Measurements from ENCODE around the gene ATP8A2.

ATP8A2 gene

DNA sequence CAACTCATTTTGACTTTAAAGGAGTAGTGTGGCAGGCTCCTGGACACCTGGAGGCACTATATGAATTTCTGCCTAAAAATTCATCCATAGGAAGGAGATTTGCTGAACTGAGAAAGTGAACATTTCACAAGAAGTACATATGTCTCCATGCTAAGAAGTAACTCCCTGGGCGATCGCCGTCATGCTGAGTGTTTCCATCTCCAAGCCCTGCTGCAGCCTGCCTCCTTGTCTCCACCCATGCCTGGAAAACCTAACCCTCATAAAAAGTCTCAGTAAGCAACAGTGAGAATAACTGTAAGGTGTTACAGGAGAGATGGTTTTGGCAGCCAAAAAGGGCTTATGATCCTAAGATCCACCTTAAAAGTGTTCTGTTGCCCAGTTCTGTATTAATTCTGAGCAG lies 428.7 kb downstream of the ATP8A2 start:
- Histone ChIP-seq H3K4me1 (ENCODE audit: insufficient read depth, poor library complexity, severe bottlenecking) (no peaks in the 10 kb centered on the region), H3K36me3 (ENCODE audit: low read depth) (no peaks in the 10 kb centered on the region), H3K27ac (ENCODE audit: poor library complexity, severe bottlenecking) (no peak overlapping the region), H3K27me3 (ENCODE audit: insufficient read depth, poor library complexity, severe bottlenecking) (no peaks in the 10 kb centered on the region), H3K4me3 (ENCODE audit: severe bottlenecking) (no peak overlapping the region), H3K9me3 (ENCODE audit: severe bottlenecking) (no peaks in the 10 kb centered on the region)
- TF ChIP-seq, protein P1, sequence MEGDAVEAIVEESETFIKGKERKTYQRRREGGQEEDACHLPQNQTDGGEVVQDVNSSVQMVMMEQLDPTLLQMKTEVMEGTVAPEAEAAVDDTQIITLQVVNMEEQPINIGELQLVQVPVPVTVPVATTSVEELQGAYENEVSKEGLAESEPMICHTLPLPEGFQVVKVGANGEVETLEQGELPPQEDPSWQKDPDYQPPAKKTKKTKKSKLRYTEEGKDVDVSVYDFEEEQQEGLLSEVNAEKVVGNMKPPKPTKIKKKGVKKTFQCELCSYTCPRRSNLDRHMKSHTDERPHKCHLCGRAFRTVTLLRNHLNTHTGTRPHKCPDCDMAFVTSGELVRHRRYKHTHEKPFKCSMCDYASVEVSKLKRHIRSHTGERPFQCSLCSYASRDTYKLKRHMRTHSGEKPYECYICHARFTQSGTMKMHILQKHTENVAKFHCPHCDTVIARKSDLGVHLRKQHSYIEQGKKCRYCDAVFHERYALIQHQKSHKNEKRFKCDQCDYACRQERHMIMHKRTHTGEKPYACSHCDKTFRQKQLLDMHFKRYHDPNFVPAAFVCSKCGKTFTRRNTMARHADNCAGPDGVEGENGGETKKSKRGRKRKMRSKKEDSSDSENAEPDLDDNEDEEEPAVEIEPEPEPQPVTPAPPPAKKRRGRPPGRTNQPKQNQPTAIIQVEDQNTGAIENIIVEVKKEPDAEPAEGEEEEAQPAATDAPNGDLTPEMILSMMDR (IDR thresholded peaks at IDR 0.05; ENCODE audit: poor library complexity, severe bottlenecking) = no peak
- DNase-seq (ENCODE audit: low spot score) (no peak), ATAC-seq (ENCODE audit: low read depth) (no peak)

DNA sequence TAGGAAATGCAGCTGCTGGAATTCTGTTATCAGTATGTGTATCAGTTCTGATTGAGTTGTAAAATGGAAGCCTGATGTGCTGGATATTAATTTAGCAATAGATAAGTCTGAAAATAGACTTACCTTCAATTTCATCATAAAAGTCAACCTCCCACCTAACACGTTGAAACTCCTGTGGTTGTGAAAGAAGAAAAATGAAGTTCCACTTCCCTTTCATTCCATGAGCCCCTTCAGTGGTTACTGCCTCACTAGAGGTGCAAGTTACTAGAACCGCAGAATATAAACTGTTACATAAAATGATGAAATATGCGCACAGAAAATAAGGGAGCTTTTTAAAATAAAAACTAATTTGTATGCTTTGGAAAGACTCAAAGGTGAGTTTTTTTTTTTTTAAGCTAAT lies 430.8 kb downstream of the ATP8A2 start:
- Histone ChIP-seq H3K4me3 (ENCODE audit: severe bottlenecking) (no peak overlapping the region), H3K36me3 (ENCODE audit: low read depth) (no peaks in the 10 kb centered on the region), H3K4me1 (ENCODE audit: insufficient read depth, poor library complexity, severe bottlenecking) (no peaks in the 10 kb centered on the region), H3K27me3 (ENCODE audit: insufficient read depth, poor library complexity, severe bottlenecking) (no peaks in the 10 kb centered on the region), H3K9me3 (ENCODE audit: severe bottlenecking) (no peaks in the 10 kb centered on the region), H3K27ac (ENCODE audit: poor library complexity, severe bottlenecking) (no peak overlapping the region)
- no peak for ATAC-seq (ENCODE audit: low read depth)
- no peak for DNase-seq (ENCODE audit: low spot score)
- TF ChIP-seq, protein P1 (IDR thresholded peaks at IDR 0.05; ENCODE audit: poor library complexity, severe bottlenecking) = no peak

DNA sequence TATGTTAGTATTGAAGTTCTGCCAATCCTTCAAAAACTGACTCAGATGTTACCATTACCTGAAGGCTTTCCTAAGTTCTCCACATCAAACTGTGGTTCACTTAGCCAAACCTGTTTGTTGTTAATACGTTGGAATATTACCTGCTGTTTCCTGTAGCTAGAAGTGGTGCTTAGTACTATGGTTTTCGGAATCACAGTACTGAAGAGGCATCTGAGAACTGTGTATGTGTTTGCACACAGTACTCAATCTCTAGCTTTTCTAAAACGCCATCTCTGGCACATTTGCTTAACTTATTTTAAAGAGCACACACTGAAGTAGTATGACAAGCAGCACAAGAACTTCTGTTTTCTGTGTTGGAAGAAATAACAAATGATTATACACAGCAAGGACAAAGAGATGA lies 431.9 kb downstream of the ATP8A2 start:
- Histone ChIP-seq H3K4me1 (ENCODE audit: insufficient read depth, poor library complexity, severe bottlenecking) (no peaks in the 10 kb centered on the region), H3K4me3 (ENCODE audit: severe bottlenecking) (no peak overlapping the region), H3K36me3 (ENCODE audit: low read depth) (no peaks in the 10 kb centered on the region), H3K9me3 (ENCODE audit: severe bottlenecking) (no peaks in the 10 kb centered on the region), H3K27ac (ENCODE audit: poor library complexity, severe bottlenecking) (no peak overlapping the region), H3K27me3 (ENCODE audit: insufficient read depth, poor library complexity, severe bottlenecking) (no peaks in the 10 kb centered on the region)
- TF ChIP-seq, protein P1 (IDR thresholded peaks at IDR 0.05; ENCODE audit: poor library complexity, severe bottlenecking) = no peak
- ATAC-seq (ENCODE audit: low read depth) (no peak), DNase-seq (ENCODE audit: low spot score) (no peak)

DNA sequence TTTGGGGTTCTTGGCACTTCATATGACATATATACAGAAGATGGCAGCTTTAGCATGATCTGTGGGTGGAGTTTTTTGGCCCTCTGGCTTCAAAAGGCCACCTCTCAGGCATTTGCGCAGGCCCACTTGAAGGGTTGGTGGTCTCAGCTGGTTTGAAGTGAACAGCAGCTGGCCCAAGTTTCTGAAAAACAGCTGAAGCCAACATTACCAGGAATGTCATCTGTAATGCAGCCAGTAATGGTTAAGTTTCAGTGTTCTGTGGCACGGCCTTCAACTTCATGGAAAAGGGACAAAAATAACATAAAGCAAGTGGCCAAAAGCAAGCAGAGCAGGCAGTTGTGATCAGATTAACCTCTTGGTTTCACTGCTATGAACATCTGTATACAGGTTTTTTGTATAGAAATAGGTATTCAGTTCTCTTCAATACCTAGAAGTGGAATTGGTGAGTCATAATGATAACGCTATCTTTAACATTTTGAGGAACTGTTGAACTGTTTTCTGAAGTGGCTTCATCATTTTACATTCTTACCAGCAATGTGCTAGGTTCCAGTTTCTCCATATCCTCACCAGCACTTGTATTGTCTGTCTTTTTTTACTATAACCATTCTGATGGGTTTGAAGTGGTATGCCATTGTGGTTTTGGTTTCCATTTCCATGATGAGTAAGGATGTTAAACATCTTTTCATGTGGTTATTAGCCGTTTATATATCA lies 434.6 kb downstream of the ATP8A2 start:
- DNase-seq (ENCODE audit: low spot score) (no peak), ATAC-seq (ENCODE audit: low read depth) (no peak)
- TF ChIP-seq, protein P1 (IDR thresholded peaks at IDR 0.05; ENCODE audit: poor library complexity, severe bottlenecking) = no peak
- H3K4me1 ChIP-seq (ENCODE audit: insufficient read depth, poor library complexity, severe bottlenecking) = no peaks in the 10 kb centered on the region
- H3K9me3 ChIP-seq (ENCODE audit: severe bottlenecking) = no peaks in the 10 kb centered on the region
- no peak overlapping the region for H3K27ac ChIP-seq (ENCODE audit: poor library complexity, severe bottlenecking)
- H3K27me3 ChIP-seq (ENCODE audit: insufficient read depth, poor library complexity, severe bottlenecking) = no peaks in the 10 kb centered on the region
- no peak overlapping the region for H3K4me3 ChIP-seq (ENCODE audit: severe bottlenecking)
- no peaks in the 10 kb centered on the region for H3K36me3 ChIP-seq (ENCODE audit: low read depth)

DNA sequence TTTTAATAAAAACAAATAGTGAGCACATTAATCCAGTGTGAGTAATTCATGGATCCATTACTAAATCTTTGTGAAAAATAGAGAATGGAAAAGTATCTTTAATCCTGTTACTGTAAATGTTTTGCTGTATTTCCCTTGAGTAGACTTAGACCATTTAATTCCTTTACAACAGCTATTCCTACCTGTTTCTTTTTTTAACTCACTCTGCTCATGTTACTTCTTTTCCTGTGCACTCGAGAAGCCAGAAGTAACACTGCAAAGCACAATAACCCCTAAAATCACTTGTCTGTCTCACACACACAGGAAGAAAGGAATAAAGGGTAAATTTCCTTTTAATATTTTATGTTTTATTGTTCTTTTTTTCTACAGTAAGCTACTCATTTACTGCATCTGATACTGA lies 435.8 kb downstream of the ATP8A2 start:
- TF ChIP-seq, protein P1 (IDR thresholded peaks at IDR 0.05; ENCODE audit: poor library complexity, severe bottlenecking) = no peak
- no peak for ATAC-seq (ENCODE audit: low read depth)
- no peaks in the 10 kb centered on the region for H3K36me3 ChIP-seq (ENCODE audit: low read depth)

More for the DNA sequence above, 435.8 kb downstream of the ATP8A2 start:
- no peaks in the 10 kb centered on the region for H3K4me1 ChIP-seq (ENCODE audit: insufficient read depth, poor library complexity, severe bottlenecking)
- H3K9me3 ChIP-seq (ENCODE audit: severe bottlenecking) = no peaks in the 10 kb centered on the region
- H3K27me3 ChIP-seq (ENCODE audit: insufficient read depth, poor library complexity, severe bottlenecking) = no peaks in the 10 kb centered on the region
- H3K4me3 ChIP-seq (ENCODE audit: severe bottlenecking) = no peak overlapping the region
- DNase-seq (ENCODE audit: low spot score) = no peak
- no peak overlapping the region for H3K27ac ChIP-seq (ENCODE audit: poor library complexity, severe bottlenecking)

Measured in RWPE2 (cell line).